NT2/D1 (cell line): Measurements from ENCODE around the gene AWAT2.

Source experiments
- SUZ12 ChIP-seq: IDR thresholded peaks from 2 replicates; pipeline ENCODE4 v1.6.1; 2011; ENCODE audit not compliant: insufficient read length, insufficient read depth; ENCODE audit errors: extremely low read depth
- YY1 ChIP-seq: IDR thresholded peaks from 2 replicates; pipeline ENCODE4 v1.6.1; 2011; ENCODE audit not compliant: insufficient read length, insufficient read depth
- ZNF274 ChIP-seq: IDR thresholded peaks from 2 replicates; pipeline ENCODE4 v1.6.1; 2011; ENCODE audit warnings: mild to moderate bottlenecking, low read depth, low read length

DNA sequence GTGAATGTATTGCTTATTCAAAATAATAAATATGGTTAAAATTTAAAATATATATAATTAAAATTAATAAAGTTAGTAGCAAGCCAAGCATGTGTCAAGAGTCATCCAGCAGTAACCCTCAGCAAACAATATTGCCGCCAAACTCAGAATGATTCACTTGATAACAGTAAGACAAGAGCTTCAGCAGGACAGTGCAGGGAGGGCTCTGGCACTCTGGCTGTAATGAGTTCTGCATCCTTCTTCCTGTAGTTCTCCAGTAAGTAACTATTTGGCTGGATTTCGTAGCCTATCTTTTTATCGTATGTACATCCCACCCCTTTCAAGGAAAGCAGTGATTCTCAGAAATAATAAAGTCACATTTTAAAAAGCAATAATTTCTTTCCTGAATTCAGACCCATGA is 30.1 kb upstream of the AWAT2 start:
- TF ChIP-seq YY1 (no peak), SUZ12 (no peak), ZNF274 (no peak)
